Heart left ventricle (tissue), 16 donors: ENCODE measurements around the gene KISS1. TPM values are rescaled to one million over a fixed set of nuclear protein-coding genes. Genes with fewer than 3 reads are reported as not detected.

Experiments
- ATAC-seq, 4 donors: fragments of 200-7000 bp; cut with Tn5 transposase; one replicate each; pipeline ENCODE4 v1.9.1; 2020 to 2022; ENCODE audit warnings: moderate library complexity in 4 of 4, mild to moderate bottlenecking in 3 of 4, moderate number of reproducible peaks in 1 of 4
- DNase-seq, 5 donors: peaks; one replicate each; pipeline ENCODE4 v3.0.0-alpha.2; 2020
- H3K27ac ChIP-seq, 12 donors: fragments of 200-600 bp; sonication (generic) in 4 of 12; one replicate each; pipeline versions ENCODE4 v1.5.0 to v1.8.0; 2016 to 2022; ENCODE audit warnings: mild to moderate bottlenecking in 2 of 12
- H3K27me3 ChIP-seq, 9 donors: fragments of 200-600 bp; sonication (generic) in 2 of 9; one replicate each; pipeline versions ENCODE4 v1.5.1 to v1.8.0; 2016 to 2022; ENCODE audit warnings: mild to moderate bottlenecking in 3 of 9
- H3K36me3 ChIP-seq, 9 donors: fragments of 200-600 bp; sonication (generic) in 2 of 9; one replicate each; pipeline versions ENCODE4 v1.5.0 to v1.8.0; 2018 to 2022; ENCODE audit warnings: mild to moderate bottlenecking in 2 of 9
- H3K4me1 ChIP-seq, 12 donors: fragments of 200-600 bp; sonication (generic) in 4 of 12; one replicate each; pipeline versions ENCODE4 v1.5.0 to v1.8.0; 2016 to 2022; ENCODE audit warnings: mild to moderate bottlenecking in 3 of 12
- H3K4me3 ChIP-seq, 12 donors: fragments of 200-600 bp; sonication (generic) in 4 of 12; one replicate each; pipeline versions ENCODE4 v1.5.0 to v1.8.0; 2017 to 2022; ENCODE audit warnings: mild to moderate bottlenecking in 9 of 12, moderate library complexity in 4 of 12
- H3K9me3 ChIP-seq, 12 donors: fragments of 200-600 bp; sonication (generic) in 4 of 12; one replicate each; pipeline versions ENCODE4 v1.5.0 to v1.8.0; 2016 to 2022; ENCODE audit warnings: mild to moderate bottlenecking in 1 of 12
- CTCF ChIP-seq, 12 donors: fragments of 200-600 bp; sonication (generic) in 4 of 12; IDR thresholded peaks; one replicate each; pipeline versions ENCODE4 v1.5.0 to v1.8.0; 2018 to 2022; ENCODE audit warnings: antibody characterized with exemption in 12 of 12, mild to moderate bottlenecking in 5 of 12
- POLR2A ChIP-seq, 2 donors: fragments of 450-650 bp; IDR thresholded peaks; one replicate each; pipeline ENCODE4 v1.6.1; 2017; ENCODE audit warnings: antibody characterized with exemption in 2 of 2, mild to moderate bottlenecking in 2 of 2, moderate library complexity in 2 of 2
- WGBS, 4 donors: extraction: QIAGEN DNeasy Blood & Tissue Kit in 2 of 4; methylation state at CpG; one replicate each; pipeline versions ENCODE4 v1.1.5 to v1.1.7; 2013 to 2018; 5-methylcytosine and 5-hydroxymethylcytosine counted together
- intact Hi-C, 10 donors: fragments of 100-400 bp; cut with DNase I; formaldehyde crosslinking; loops; one replicate each; pipeline versions ENCODE4 v1.11.1 to v1.14.2; 2022
- polyA plus RNA-seq, 2 donors: library from polyadenylated mRNA; stranded (reverse); fragments of 200-250 nt; gene quantifications; one replicate each; pipeline ENCODE4 v1.2.3, GENCODE V29; 2013
- total RNA-seq, 9 donors: library from RNA; depleted of rRNA in 2 of 9; stranded (reverse); fragments of >200 nt in 2 of 9; fragmentation: NEBNext Ultra II Directional in 3 of 9; extraction: Animal tissue kit (Norgen Biotek cat#: 25700) in 3 of 9; gene quantifications; one replicate each; pipeline versions ENCODE4 v1.1.0 to v1.2.4, GENCODE V29; 2016 to 2023
- donor health status: ischemic (EF 13 %, LVEDD 7.1; RV severe dilation, severe dysfunction).
- donor health status: healthy with polysubstance abuse.
- donor health status: DM: no; HTN: yes; CAD: no.
- donor health status: DM: no; HTN: no; CAD: no.
- donor health status: ischemic (EF 25% LVEDD 6.9; RV normal size, moderate dysfunction).
- donor health status: ischemic (EF 25% LVEDD 5.7; RV mildly dilated, moderate dysfunction).
- donor health status: healthy.
- donor health status: DM: yes; HTN: yes; CAD: no.
- donor health status: ischemic (EF 35%, LVEDD 5.7; RV mildly dilated, moderate dysfunction).
- donor health status: nonischemic (EF 11% LVEDD 7.7; RV severe dilation, severe dysfunction).
- donor health status: DM: yes; HTN: yes; CAD: no.
- donor health status: PGD.
- donor health status: ischemic (EF 29% LVEDD 5.4; RV normal size, mild dysfunction).
- donor health status: nonischemic (EF 23%, LVEDD 6.1; RV moderate dilation, normal function).

The KISS1 gene
- total and polyA plus RNA-seq, 11 donors, result not detected

GRCh38 chr1:204228896-204229295, 32.6 kb upstream of the KISS1 start:
- H3K4me3 ChIP-seq, result no peak overlapping the region
- H3K9me3 ChIP-seq, result peaks cover 0 to 3% (median 0%) of the 10 kb centered on the region in 12 donors
- DNase-seq (no peak), ATAC-seq (no peak)
- no peaks in the 10 kb centered on the region for H3K4me1 ChIP-seq
- peaks cover 0 to 94% (median 33%) of the 10 kb centered on the region in 9 donors for H3K36me3 ChIP-seq
- WGBS, 4 donors, result 94 to 99% (median 97%) methylated on average over 13 of the region's 13 CpGs
- TF ChIP-seq CTCF (IDR thresholded peaks at IDR 0.05) (no peak), POLR2A (IDR thresholded peaks at IDR 0.05) (no peak)
- H3K27me3 ChIP-seq, result no peaks in the 10 kb centered on the region
- intact Hi-C loops, result no loop called here
- H3K27ac ChIP-seq, result no peak overlapping the region

- peaks cover 0 to 89% (median 36%) of the 10 kb centered on the region in 9 donors for H3K36me3 ChIP-seq
- DNase-seq, result no peak
- no peaks in the 10 kb centered on the region for H3K27me3 ChIP-seq
- TF ChIP-seq CTCF (IDR thresholded peaks at IDR 0.05) (no peak), POLR2A (IDR thresholded peaks at IDR 0.05) (no peak)
- H3K27ac ChIP-seq, result no peak overlapping the region
- intact Hi-C loops, result no loop called here
- 88 to 94% (median 89%) methylated on average over 14 to 20 of the region's 20 CpGs for WGBS, 4 donors
- no peak for ATAC-seq
- H3K4me1 ChIP-seq, result no peaks in the 10 kb centered on the region
- H3K9me3 ChIP-seq, result peaks cover 0 to 3% (median 0%) of the 10 kb centered on the region in 12 donors
- H3K4me3 ChIP-seq, result no peak overlapping the region
Observed at GRCh38 chr1:204227996-204228785, 31.9 kb upstream of the KISS1 start.

GRCh38 chr1:204227351-204227750, 31.1 kb upstream of the KISS1 start:
- H3K27me3 ChIP-seq, result no peaks in the 10 kb centered on the region
- 91 to 94% (median 91%) methylated on average over 2 of the region's 2 CpGs for WGBS, 4 donors
- TF ChIP-seq CTCF (IDR thresholded peaks at IDR 0.05), result no peak
- no peak for TF ChIP-seq POLR2A (IDR thresholded peaks at IDR 0.05)
- peaks cover 0 to 3% (median 0%) of the 10 kb centered on the region in 12 donors for H3K9me3 ChIP-seq
- peaks cover 0 to 91% (median 41%) of the 10 kb centered on the region in 9 donors for H3K36me3 ChIP-seq
- no peak overlapping the region for H3K4me3 ChIP-seq
- DNase-seq (no peak), ATAC-seq (no peak)
- peaks cover 0 to 8% (median 0%) of the 10 kb centered on the region in 12 donors for H3K4me1 ChIP-seq
- no peak overlapping the region for H3K27ac ChIP-seq
- intact Hi-C loops, result no loop called here

- Histone ChIP-seq H3K27ac (no peak overlapping the region), H3K4me3 (no peak overlapping the region), H3K9me3 (no peaks in the 10 kb centered on the region), H3K36me3 (peaks cover 0 to 92% (median 52%) of the 10 kb centered on the region in 9 donors), H3K27me3 (no peaks in the 10 kb centered on the region), H3K4me1 (peaks cover 0 to 8% (median 0%) of the 10 kb centered on the region in 12 donors)
- DNase-seq (no peak), ATAC-seq (no peak)
- intact Hi-C loops, result no loop called here
- no peak for TF ChIP-seq POLR2A (IDR thresholded peaks at IDR 0.05)
- WGBS, 4 donors, result 88 to 91% (median 91%) methylated on average over 16 of the region's 16 CpGs
Observed at GRCh38 chr1:204225841-204226735, 29.8 kb upstream of the KISS1 start.
